Ectodermal cell (in vitro differentiated cells): ENCODE measurements around the gene FZD4. TPM values are rescaled to one million over a fixed set of nuclear protein-coding genes. Genes with fewer than 3 reads are reported as not detected.
"Not testable (repeated sequence)": the region's sequence is repeated elsewhere in the genome, so short reads cannot be mapped to it uniquely, and the experiment has no call there.

Experiments
- H3K27ac ChIP-seq: 2 replicates; pipeline ENCODE4 v1.7.0; 2013; ENCODE audit warnings: mild to moderate bottlenecking, low read depth, low read length; ENCODE audit not compliant: insufficient read depth, poor library complexity, severe bottlenecking
- H3K27me3 ChIP-seq: 2 replicates; pipeline ENCODE4 v1.7.0; 2013; ENCODE audit warnings: mild to moderate bottlenecking, low read length; ENCODE audit not compliant: insufficient read depth, control insufficient read depth, poor library complexity, severe bottlenecking
- H3K36me3 ChIP-seq: one replicate; pipeline ENCODE4 v1.7.0; 2013; ENCODE audit warnings: low read length; ENCODE audit not compliant: control insufficient read depth, insufficient read depth
- H3K4me1 ChIP-seq: one replicate; pipeline ENCODE4 v1.7.0; 2013; ENCODE audit warnings: low read length; ENCODE audit not compliant: control insufficient read depth, insufficient read depth
- H3K4me3 ChIP-seq: 2 replicates; pipeline ENCODE4 v1.7.0; 2013; ENCODE audit warnings: low read depth, low read length, control low read depth; ENCODE audit not compliant: insufficient read depth
- H3K9me3 ChIP-seq: 2 replicates; pipeline ENCODE4 v1.7.0; 2013; ENCODE audit warnings: mild to moderate bottlenecking, low read length, moderate library complexity; ENCODE audit not compliant: control insufficient read depth
- whole genome bisulfite sequencing, 2 experiments: methylation state at CpG; one replicate each; pipeline ENCODE4 v1.1.7; 2013; ENCODE audit warnings: missing lambda C conversion rate in 2 of 2; 5-methylcytosine and 5-hydroxymethylcytosine counted together
- polyA plus RNA-seq, 4 experiments: library from polyadenylated mRNA; stranded (reverse); fragments of 50-300 nt; gene quantifications; one replicate each; pipeline ENCODE4 v1.2.3, GENCODE V29; 2013

Gene FZD4
- 4.5 TPM for polyA plus RNA-seq (2013, experiment 1 of 4)
- 4.4 TPM for polyA plus RNA-seq (2013, experiment 2 of 4)
- 3.3 TPM for polyA plus RNA-seq (2013, experiment 3 of 4)
- polyA plus RNA-seq (2013, experiment 4 of 4) = 4.0 TPM

- 1% methylated on average over 54 of the region's 64 CpGs for WGBS, 2 experiments
- no peaks in the 10 kb centered on the region for H3K9me3 ChIP-seq
- peak within 1 kb of the TSS; percentile 60 for H3K4me3 ChIP-seq
- no peak within 1 kb of the TSS for H3K27ac ChIP-seq
- H3K36me3 ChIP-seq = peaks cover 5% of the 10 kb centered on the region
- H3K27me3 ChIP-seq = peaks cover 21% of the 10 kb centered on the region
- peaks cover 19% of the 10 kb centered on the region for H3K4me1 ChIP-seq
Measured at GRCh38 chr11:86955361-86956120, at the start of gene FZD4. TSS of gene FZD4 (minus strand) at chr11:86955395. CDS start at chr11:86955085, 310 bp downstream.

- H3K9me3 ChIP-seq = not testable (repeated sequence)
Measured at GRCh38 chr11:87004281-87004680, 49.1 kb upstream of the FZD4 start.

GRCh38 chr11:87002918-87003317 lies 47.7 kb upstream of the FZD4 start:
- Histone ChIP-seq H3K36me3 (no peaks in the 10 kb centered on the region), H3K27me3 (no peaks in the 10 kb centered on the region), H3K9me3 (no peaks in the 10 kb centered on the region), H3K27ac (no peak overlapping the region), H3K4me3 (no peak overlapping the region), H3K4me1 (peaks cover 10% of the 10 kb centered on the region)
- WGBS, 2 experiments = 100% methylated on average over 1 of the region's 1 CpG; no CpG with 5 or more reads in 1 of the 2 experiments

More at GRCh38 chr11:87004281-87004680, 49.1 kb upstream of the FZD4 start:
- not testable (repeated sequence) for H3K4me1 ChIP-seq, H3K27ac ChIP-seq, H3K27me3 ChIP-seq, H3K4me3 ChIP-seq, H3K36me3 ChIP-seq
- WGBS, 2 experiments = 94 to 96% methylated on average over 3 to 4 of the region's 4 CpGs

GRCh38 chr11:86999859-87000753 lies 44.9 kb upstream of the FZD4 start:
- 63 to 64% methylated on average over 4 of the region's 5 CpGs for WGBS, 2 experiments
- Histone ChIP-seq H3K4me3 (no peak overlapping the region), H3K27ac (peak overlapping the region; percentile 8), H3K4me1 (peaks cover 10% of the 10 kb centered on the region), H3K36me3 (no peaks in the 10 kb centered on the region), H3K27me3 (no peaks in the 10 kb centered on the region), H3K9me3 (no peaks in the 10 kb centered on the region)

DNA sequence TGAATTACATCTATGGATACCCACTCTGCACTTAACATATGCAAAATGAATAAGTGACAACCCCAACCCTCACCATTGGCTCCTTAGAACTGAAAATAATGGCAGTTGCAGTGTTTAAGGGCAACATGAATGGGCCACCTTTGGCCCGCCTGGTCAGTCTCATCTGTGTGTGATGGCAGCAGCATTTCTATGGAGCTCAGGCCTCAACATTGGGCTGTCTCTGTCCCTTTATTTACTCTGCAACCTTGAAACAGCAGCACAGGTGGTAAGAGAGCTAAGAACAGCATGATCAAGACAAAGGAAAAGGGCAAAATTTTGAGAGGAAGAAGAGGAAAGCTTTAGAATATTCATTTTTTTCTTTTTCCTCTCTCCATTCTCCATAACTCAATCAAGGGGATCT lies 44.2 kb upstream of the FZD4 start:
- Histone ChIP-seq H3K9me3 (no peaks in the 10 kb centered on the region), H3K36me3 (no peaks in the 10 kb centered on the region), H3K4me1 (peaks cover 10% of the 10 kb centered on the region), H3K4me3 (no peak overlapping the region), H3K27me3 (no peaks in the 10 kb centered on the region), H3K27ac (no peak overlapping the region)
- 88 to 93% methylated on average over 1 of the region's 1 CpG for WGBS, 2 experiments

GRCh38 chr11:86996953-86997570 lies 41.9 kb upstream of the FZD4 start:
- Histone ChIP-seq H3K9me3 (no peaks in the 10 kb centered on the region), H3K36me3 (no peaks in the 10 kb centered on the region), H3K4me1 (peaks cover 10% of the 10 kb centered on the region), H3K27me3 (no peaks in the 10 kb centered on the region), H3K4me3 (no peak overlapping the region), H3K27ac (no peak overlapping the region)
- WGBS, 2 experiments = 82 to 93% methylated on average over 1 of the region's 1 CpG

DNA sequence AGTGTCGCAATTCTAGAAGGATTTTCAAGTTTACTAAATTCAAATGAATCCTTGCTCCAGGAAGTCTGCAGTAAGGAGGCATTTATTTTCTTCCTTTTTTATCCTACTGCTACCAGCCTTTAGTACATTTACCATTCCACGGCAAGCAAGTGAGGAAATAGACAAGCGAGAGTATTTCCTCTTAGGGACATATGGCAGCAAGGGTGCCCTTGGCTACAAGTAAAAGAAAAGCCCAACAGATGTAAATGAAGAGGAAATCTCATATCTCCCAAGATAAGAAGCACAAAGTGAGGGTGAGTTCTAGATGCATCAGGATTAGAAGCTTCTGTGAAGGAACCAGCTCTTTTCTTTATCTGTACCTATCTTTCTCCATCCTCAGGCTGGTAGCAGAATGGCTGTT lies 37.8 kb upstream of the FZD4 start:
- Histone ChIP-seq H3K36me3 (no peaks in the 10 kb centered on the region), H3K27ac (no peak overlapping the region), H3K4me1 (no peaks in the 10 kb centered on the region), H3K4me3 (no peak overlapping the region), H3K9me3 (no peaks in the 10 kb centered on the region), H3K27me3 (no peaks in the 10 kb centered on the region)
- 95 to 100% methylated on average over 3 of the region's 3 CpGs for WGBS, 2 experiments

- H3K27ac ChIP-seq, H3K27me3 ChIP-seq, H3K36me3 ChIP-seq, H3K9me3 ChIP-seq, H3K4me1 ChIP-seq, H3K4me3 ChIP-seq: not testable (repeated sequence)
- 93 to 96% methylated on average over 4 of the region's 4 CpGs for WGBS, 2 experiments
Measured at GRCh38 chr11:86992340-86992739, 37.1 kb upstream of the FZD4 start.

- H3K4me3 ChIP-seq = no peak overlapping the region
- WGBS, 2 experiments = 81 to 83% methylated on average over 5 of the region's 5 CpGs
- no peaks in the 10 kb centered on the region for H3K4me1 ChIP-seq
- H3K27ac ChIP-seq = no peak overlapping the region
- no peaks in the 10 kb centered on the region for H3K27me3 ChIP-seq
- no peaks in the 10 kb centered on the region for H3K36me3 ChIP-seq
- no peaks in the 10 kb centered on the region for H3K9me3 ChIP-seq
Measured at GRCh38 chr11:86991341-86991740, 36.1 kb upstream of the FZD4 start.

DNA sequence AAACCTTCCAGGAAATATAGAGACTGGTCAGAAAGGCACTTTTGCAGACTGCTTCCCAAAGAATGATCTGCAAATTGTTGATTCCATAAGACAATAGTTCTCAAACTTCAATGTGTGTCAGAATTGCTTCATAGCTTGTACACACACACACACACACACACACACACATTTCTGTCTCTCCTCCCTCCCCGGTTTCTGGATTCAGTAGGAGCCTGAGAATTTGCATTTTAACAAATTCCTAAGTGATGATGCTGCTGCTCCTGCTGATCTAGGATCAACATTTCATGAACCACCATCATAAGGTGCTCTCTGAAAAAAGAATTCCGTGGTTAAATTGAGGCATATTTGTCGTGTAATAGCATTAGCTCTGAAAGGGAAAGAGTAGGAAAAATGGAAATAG lies 35.3 kb upstream of the FZD4 start:
- H3K4me3 ChIP-seq = no peak overlapping the region
- no peaks in the 10 kb centered on the region for H3K9me3 ChIP-seq
- no peaks in the 10 kb centered on the region for H3K27me3 ChIP-seq
- WGBS, 2 experiments = 9 to 22% methylated on average over 3 of the region's 3 CpGs
- no peaks in the 10 kb centered on the region for H3K4me1 ChIP-seq
- H3K36me3 ChIP-seq = no peaks in the 10 kb centered on the region
- no peak overlapping the region for H3K27ac ChIP-seq
